ENCODE data around the gene CHMP1B.
"Not testable (repeated sequence)": the region's sequence is repeated elsewhere in the genome, so short reads cannot be mapped to it uniquely, and the experiment has no call there.

The CHMP1B gene

DNA sequence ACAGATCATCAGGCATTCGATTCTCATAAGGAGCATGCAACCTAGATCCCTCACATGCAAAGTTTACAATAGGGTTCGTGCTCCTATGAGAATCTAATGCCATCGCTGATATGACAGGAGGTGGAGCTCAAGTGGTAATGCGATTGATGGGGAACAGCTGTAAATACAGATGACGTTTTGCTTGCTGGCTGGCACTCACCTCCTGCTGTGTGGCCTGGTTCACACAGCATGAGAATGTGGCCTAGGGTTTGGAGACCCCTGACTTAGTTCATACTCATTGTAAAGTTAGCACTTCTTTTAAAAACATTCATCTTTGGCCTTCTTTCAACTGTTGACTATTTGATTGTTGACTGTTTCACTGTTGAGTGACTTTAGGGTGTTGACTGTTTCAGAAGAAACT lies 8.7 kb upstream of the CHMP1B start:
- no peak for DNase-seq

- DNase-seq = no peak
Observed at GRCh38 chr18:11844436-11844835, 6.8 kb upstream of the CHMP1B start.

DNA sequence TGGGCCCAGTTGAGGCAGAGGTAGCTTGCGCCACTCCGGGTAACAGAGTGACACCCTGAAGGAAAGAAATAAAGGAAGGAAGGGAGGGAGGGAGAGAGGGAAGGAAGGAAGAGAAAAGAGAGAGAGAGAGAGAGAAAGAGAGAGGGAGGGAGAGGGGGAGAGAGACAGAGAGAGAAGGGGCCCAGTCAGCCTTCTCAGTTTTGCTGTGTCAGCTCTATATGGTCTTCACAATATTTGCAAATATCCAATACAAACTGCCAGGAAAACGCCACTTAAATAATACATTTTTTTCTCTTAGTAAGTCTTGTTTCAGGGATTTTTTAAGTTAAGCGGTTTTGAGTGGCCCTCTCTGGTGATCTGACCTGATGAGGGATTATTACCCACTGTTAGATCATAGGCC lies 5.6 kb upstream of the CHMP1B start:
- no peak for DNase-seq

DNA sequence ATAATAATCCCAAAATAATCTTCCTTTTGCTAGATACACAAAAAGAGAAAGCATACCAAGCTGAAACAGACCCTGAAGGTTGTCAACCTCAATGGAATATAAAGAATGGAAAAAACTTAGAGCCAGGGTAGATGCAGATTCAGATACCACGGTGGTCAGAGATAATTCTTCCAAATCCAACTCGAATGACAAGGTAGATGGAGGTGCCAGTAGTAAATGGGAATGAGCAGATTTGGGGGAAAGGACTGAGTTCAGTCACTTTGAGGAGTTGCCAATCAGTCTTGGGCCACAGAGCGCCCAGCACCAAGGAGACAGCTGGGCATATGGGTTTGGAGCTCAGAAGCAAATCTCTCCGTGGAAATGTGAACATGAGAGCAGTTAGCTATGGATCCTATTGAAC lies 3.4 kb upstream of the CHMP1B start:
- no peak for DNase-seq

GRCh38 chr18:11849279-11849678 lies 1.9 kb upstream of the CHMP1B start:
- no peak for DNase-seq

DNA sequence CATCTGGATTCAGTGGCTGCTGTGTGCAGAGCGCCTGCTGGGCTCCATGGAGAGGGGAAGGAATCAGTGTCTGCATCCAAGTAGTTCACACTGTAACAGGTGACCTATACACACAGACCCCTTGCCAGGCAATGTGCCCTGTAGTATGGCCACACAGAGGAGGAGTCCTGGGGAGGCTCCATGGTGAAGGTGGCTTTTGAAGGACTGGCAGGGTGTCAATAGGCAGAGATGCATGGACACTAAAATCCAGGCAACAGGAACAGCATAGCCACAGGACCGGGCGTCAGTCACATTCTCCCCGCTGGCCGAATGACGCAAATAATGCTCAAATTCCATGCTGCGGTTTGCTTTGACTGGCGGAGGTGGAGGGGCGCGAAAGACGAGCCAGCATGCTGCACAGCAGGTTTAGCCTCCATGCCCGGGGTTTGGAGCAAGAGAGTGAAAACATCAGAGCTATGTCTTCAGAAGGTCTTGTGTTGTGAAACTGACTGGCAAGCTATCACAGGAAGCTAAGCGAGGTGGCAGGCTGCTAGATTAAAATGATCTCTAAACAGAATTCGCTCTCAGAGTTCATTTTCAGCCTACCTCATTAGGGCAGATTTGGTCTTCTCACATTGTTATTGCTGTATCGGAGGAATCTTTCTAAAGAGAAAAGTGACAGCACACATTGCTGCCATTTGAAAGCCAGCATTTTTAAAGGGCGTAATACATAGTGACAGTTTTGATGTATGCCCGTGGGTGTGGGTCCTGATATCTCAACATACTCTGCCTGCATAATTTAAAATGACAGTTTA lies 1.2 kb upstream of the CHMP1B start:
- no peak for DNase-seq

DNA sequence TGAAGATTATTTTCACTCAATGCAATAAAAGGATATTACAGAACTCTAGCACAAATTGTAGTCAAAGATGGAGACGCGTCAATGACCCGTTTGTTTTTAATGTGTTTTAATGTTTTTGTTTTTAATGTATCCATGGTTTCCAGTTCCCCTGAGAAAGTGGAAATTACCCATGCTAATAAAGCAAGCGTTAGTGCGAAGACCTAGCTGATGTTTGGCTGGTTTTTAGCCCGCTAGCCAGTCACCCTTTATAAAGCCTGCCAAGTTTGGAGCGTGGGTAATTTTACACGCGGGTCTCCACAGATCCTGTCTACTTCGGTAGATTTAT lies 430 bp upstream of the CHMP1B start:
- DNase-seq = no peak

GRCh38 chr18:11851806-11852337 lies 659 bp downstream of the CHMP1B start:
- no peak for DNase-seq

DNA sequence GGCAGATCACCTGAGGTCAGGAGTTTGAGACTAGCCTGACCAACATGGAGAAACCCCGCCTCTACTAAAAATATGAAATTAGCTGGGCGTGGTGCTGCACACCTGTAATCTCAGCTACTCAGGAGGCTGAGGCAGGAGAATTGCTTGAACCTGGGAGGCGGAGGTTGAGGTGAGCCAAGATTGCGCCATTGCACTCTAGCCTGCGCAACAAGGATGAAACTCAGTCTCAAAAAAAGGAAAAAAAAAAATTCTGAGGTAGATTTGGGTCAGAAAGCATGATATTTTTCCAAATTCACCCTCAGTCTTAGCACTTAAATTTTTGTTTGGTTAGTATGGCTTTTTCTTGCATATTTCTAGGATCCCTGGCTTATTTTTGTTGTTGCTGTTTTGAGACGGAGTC lies 3.3 kb downstream of the CHMP1B start:
- DNase-seq = not testable (repeated sequence)

DNA sequence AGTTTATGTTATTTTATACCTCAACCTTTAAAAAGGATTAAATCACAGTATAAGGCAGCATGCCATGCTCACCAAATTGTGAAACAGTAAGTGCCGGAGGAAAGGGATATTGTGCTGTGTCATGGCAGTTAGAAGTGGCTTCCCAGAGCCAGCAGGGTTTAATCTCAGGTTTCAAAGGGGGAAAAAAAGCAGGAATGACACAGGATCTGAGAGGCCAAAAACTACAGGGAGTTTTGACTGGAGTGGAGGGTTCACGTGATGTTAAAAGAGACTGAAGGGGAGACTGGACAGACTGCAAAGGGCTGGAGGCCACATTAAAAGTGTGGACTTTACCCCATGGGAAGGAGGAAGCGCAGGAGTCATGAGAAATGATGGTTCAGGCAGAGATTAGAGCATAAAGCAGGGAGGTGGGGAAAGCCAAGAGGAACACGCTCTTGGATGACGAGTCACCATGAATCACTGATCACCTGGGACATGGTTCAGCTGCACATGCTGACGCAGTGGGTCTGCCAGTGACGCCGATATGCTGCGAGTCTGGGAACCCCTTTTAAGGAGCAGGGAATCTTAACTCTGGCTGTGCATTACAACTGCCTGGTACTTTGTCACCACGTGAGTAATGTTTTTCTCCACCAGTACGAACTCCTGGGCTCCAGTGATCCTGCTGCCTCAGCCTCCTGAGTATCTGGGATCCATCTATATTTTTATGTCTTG lies 6.1 kb downstream of the CHMP1B start:
- no peak for DNase-seq

DNA sequence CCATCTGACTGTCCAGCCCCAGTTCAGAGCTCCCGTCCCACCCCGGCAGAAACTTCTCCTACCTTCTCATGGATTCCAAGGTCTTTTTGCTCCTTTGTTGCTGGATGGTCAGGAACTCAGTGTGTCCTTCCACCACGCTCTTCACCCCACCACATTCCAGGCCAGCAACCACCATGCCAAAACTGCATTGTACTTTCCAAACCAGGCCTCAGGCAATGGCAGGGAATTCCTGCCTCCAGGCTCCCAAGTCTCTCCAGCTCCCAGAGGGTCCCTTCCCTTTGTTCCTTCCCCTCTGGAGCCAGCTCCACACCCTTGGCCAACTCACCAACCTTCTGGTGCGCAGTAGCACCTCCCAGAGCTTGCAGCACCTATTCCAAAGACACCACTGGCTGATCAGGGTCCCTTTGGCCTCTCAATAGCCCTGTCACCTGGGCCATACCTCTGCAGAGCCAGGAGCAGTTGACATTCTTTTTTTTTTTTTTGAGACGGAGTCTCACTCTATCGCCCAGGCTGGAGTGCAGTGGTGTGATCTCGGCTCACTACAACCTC lies 8.1 kb downstream of the CHMP1B start:
- no peak for DNase-seq

GRCh38 chr18:11859903-11860407 lies 8.7 kb downstream of the CHMP1B start:
- DNase-seq = no peak

GRCh38 chr18:11860594-11861450 lies 9.6 kb downstream of the CHMP1B start:
- DNase-seq = no peak

DNA sequence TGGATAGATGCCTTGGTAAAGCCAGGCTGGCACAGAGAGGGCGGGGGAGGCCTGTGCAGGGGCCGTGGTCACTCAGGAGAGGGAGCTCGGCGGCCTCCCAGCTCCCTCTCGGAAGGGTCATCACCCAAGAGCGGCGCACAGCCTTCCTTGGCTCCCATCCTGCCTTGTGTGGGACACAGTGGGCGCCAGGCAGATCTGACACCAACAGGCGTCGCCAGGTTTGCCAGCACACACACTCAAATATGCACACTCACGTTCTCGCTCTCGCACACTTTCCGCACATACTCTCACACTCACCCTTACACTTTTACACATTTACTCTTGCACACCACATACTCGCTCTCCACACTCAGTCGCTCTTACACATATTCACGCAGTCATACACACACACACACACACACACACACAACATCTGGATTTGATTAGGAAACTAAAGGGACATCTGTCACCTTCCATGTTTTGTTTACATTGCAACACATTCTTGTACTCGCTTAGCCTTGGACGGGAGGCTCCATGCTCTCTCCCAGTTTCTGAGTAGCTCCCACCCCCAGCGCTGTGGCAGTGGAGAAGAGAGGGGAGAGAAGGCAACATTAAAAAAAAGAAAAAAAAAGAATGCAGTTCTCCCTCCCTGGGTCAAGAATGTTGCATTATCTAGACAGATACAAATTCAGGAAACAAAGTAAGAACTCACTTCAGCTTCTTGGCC lies 10.5 kb downstream of the CHMP1B start:
- DNase-seq = no peak

DNA sequence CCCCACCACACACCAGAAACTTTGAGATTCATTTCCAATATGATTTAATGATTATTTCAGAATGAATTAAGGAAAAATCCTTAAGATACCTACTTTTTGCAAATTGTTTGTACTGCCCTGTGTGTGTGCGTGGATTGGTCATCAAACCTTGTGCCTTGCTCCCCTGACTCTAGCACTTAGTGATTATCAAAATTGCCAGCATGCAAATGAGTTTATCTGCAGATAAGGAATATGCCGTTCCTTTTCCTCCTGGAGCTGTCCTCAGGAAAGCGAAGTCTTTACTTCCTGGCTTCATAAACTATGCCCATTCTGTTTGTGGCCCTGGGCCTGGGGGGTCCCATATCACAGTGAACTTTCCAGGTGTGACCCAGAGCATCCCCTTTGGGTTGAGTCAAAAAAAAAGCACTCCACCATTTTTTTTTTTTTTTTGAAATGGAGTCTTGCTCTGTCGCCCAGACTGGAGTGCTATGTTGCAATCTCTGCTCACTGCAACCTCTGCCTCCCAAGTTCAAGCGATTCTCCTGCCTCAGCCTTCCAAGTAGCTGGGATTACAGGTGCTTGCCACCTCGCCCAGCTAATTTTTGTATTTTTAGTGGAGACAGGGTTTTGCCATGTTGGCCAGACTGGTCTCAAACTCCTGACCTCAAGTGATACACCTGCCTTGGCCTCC lies 11.4 kb downstream of the CHMP1B start:
- DNase-seq = no peak

DNA sequence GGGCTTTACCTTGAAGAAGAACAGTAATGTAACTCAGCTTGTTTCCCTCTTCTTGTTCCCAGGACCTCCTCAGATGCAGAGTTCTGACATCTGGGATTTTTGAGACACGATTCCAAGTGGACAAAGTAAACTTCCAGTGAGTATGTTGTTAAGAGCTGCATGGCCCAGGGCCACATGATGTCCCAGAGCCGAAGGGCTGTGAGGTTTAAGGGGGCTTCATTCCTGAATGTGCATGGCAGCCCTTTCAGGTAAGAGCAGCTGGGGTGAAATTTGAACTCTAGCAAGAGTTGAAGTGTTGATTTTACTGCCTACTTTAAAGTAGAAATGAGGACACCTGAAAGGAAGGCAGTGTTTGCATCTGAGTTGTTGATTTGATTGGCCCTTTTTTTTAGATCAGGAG lies 13.3 kb downstream of the CHMP1B start:
- DNase-seq = no peak

- DNase-seq = no peak
Observed at GRCh38 chr18:11865071-11865470, 13.9 kb downstream of the CHMP1B start.

GRCh38 chr18:11866329-11866728 lies 15.1 kb downstream of the CHMP1B start:
- DNase-seq = no peak

DNA sequence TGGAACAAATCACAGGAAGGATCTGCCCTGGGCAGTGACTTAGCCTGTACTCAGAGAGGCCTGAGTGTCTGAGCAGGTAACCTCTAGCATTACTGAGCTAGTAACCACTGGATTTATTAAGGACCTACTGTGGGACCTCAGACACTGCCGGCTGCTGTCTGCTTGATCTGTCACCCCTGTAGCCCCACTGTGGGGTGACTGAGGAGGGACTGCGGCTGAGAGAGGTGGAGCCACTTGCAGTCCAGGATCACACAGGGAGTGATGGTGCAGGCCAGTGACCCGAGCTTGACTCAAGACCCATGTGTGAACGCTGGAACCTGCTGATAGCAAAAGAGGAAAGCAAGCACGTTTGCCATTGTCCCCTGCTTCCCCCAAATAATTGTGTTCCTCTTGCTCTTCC lies 15.6 kb downstream of the CHMP1B start:
- no peak for DNase-seq

DNA sequence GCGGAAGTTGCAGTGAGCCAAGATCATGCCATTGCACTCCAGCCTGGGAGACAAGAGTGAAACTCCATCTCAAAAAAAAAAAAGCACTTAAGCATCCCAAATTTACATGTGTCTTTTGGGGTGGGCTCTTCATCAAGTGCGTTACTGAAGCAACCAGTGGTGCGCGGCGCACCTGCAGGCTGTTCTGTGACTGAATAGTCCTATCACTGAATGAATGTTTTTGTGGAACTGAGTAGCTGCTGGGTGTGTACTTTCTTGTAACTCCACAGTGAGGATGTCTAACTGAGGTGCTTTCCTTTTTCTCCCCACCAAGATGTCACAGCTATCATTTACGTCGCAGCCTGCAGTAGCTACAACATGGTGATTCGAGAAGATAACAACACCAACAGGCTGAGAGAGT lies 17.0 kb downstream of the CHMP1B start:
- DNase-seq = no peak

DNA sequence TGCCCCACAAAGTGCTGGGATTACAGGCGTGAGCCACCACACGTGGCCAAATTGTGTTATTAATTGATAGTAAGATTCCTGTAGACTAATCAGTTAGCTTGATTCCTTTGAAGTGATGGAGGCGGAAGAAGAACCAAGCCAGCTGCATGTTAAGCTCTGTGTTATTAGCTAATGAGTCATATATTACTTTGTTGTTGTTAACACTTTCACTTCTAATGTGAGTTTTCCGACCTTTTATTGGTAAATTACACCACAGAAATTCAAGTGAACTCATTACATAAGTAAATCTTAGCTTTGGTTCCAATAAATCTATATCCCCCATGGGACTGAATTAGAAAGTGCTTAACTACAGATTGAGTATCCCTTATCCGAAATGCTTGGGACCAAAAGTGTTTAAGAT lies 20.3 kb downstream of the CHMP1B start:
- no peak for DNase-seq
